Tibial nerve (tissue), 4 donors: ENCODE results near the gene MLPH.

ENCODE experiments used
- CTCF ChIP-seq, 5 experiments: fragments of 200-600 bp in 3 of 5; fragments of 450-650 bp in 2 of 5; sonication (generic) in 3 of 5; IDR thresholded peaks; one replicate each; pipeline ENCODE4 v1.5.1; 2016 to 2019; ENCODE audit warnings: antibody characterized with exemption in 5 of 5, mild to moderate bottlenecking in 3 of 5, moderate library complexity in 2 of 5
- EP300 ChIP-seq, 2 donors: sonication (generic); formaldehyde crosslinking; IDR thresholded peaks; one replicate each; pipeline ENCODE4 v1.6.1; 2017; ENCODE audit warnings: antibody characterized with exemption in 2 of 2, mild to moderate bottlenecking in 1 of 2
- POLR2A ChIP-seq, 2 donors: fragments of 450-650 bp; IDR thresholded peaks; one replicate each; pipeline ENCODE4 v1.6.1; 2017; ENCODE audit warnings: antibody characterized with exemption in 2 of 2, mild to moderate bottlenecking in 2 of 2, moderate library complexity in 2 of 2

- TF ChIP-seq CTCF (IDR thresholded peaks at IDR 0.05) (no peak), POLR2A (IDR thresholded peaks at IDR 0.05) (no peak), EP300 (IDR thresholded peaks at IDR 0.05) (no peak)
These were observed 94.3 kb downstream of the MLPH start for GRCh38 chr2:237581326-237581725.
